GM12891 (cell line): Measurements from ENCODE around the gene MRPL37.

Experiments
- DNase-seq: peaks from one replicate; pipeline ENCODE4 v3.0.0; 2011; ENCODE audit warnings: low spot score; ENCODE audit not compliant: insufficient read length
- FAIRE-seq: peaks from 2 replicates; lab custom pipeline; 2011; peaks lifted over from hg19 to GRCh38; lab: Jason Lieb, UNC
- PAX5 ChIP-seq: IDR thresholded peaks from 2 replicates; pipeline ENCODE4 v1.6.1; 2011; ENCODE audit warnings: low read length, moderate library complexity, mild to moderate bottlenecking; ENCODE audit not compliant: insufficient read depth, severe bottlenecking
- POLR2A ChIP-seq: IDR thresholded peaks from 2 replicates; pipeline ENCODE4 v1.6.1; 2011; ENCODE audit warnings: low read depth, low read length, control low read depth
- POLR2AphosphoS5 ChIP-seq: IDR thresholded peaks from 2 replicates; pipeline ENCODE4 v1.6.1; 2011; ENCODE audit warnings: low read depth, low read length, control low read depth
- POU2F2 ChIP-seq: IDR thresholded peaks from 2 replicates; pipeline ENCODE4 v1.6.1; 2011; ENCODE audit warnings: low read depth, mild to moderate bottlenecking, control low read depth, low read length, moderate library complexity
- SPI1 ChIP-seq: IDR thresholded peaks from 2 replicates; pipeline ENCODE4 v1.6.1; 2011; ENCODE audit warnings: low read depth, low read length, control low read depth
- TAF1 ChIP-seq: IDR thresholded peaks from 2 replicates; pipeline ENCODE4 v1.6.1; 2011; ENCODE audit warnings: low read depth, low read length, control low read depth

MRPL37 gene

GRCh38 chr1:54259546-54260140, 59.7 kb downstream of the MRPL37 start:
- TF ChIP-seq TAF1 = no peak
- TF ChIP-seq POLR2AphosphoS5 = no peak
- TF ChIP-seq SPI1 = no peak
- no peak for TF ChIP-seq POU2F2
- no peak for TF ChIP-seq PAX5
- no peak for TF ChIP-seq POLR2A
- FAIRE-seq (no peak), DNase-seq (no peak)

GRCh38 chr1:54260810-54261209, 60.8 kb downstream of the MRPL37 start:
- FAIRE-seq (no peak), DNase-seq (no peak)
- TF ChIP-seq POLR2A (no peak), POU2F2 (no peak), SPI1 (no peak), PAX5 (no peak), POLR2AphosphoS5 (no peak), TAF1 (no peak)

- no peak for FAIRE-seq
Observed at GRCh38 chr1:54262244-54262643, 62.3 kb downstream of the MRPL37 start.

GRCh38 chr1:54263601-54264226, 63.7 kb downstream of the MRPL37 start:
- no peak for FAIRE-seq
- TF ChIP-seq PAX5 (no peak), TAF1 (no peak), POU2F2 (no peak), SPI1 (no peak), POLR2AphosphoS5 (no peak), POLR2A (no peak)
- DNase-seq = no peak

More at GRCh38 chr1:54262244-54262643, 62.3 kb downstream of the MRPL37 start:
- no peak for DNase-seq
- TF ChIP-seq POLR2A (no peak), PAX5 (no peak), TAF1 (no peak), SPI1 (no peak), POLR2AphosphoS5 (no peak), POU2F2 (no peak)

GRCh38 chr1:54265126-54265525, 65.2 kb downstream of the MRPL37 start:
- TF ChIP-seq POLR2AphosphoS5 = no peak
- TF ChIP-seq TAF1 = no peak
- no peak for TF ChIP-seq SPI1
- no peak for TF ChIP-seq POU2F2
- TF ChIP-seq PAX5 = no peak
- TF ChIP-seq POLR2A = no peak
- DNase-seq (no peak), FAIRE-seq (no peak)

- DNase-seq (no peak), FAIRE-seq (no peak)
- TF ChIP-seq POLR2AphosphoS5 (no peak), PAX5 (no peak), POLR2A (no peak), POU2F2 (no peak), TAF1 (no peak), SPI1 (no peak)
Observed at GRCh38 chr1:54265659-54266058, 65.7 kb downstream of the MRPL37 start.

- TF ChIP-seq POLR2AphosphoS5 (no peak), SPI1 (no peak), POLR2A (no peak), POU2F2 (no peak), TAF1 (no peak), PAX5 (no peak)
- FAIRE-seq = no peak
- DNase-seq = no peak
Observed at GRCh38 chr1:54266195-54266594, 66.2 kb downstream of the MRPL37 start.

- TF ChIP-seq POLR2A (no peak), PAX5 (no peak), POU2F2 (no peak), POLR2AphosphoS5 (no peak), TAF1 (no peak), SPI1 (no peak)
- FAIRE-seq = no peak
- no peak for DNase-seq
Observed at GRCh38 chr1:54266908-54267307, 66.9 kb downstream of the MRPL37 start.
